Neural progenitor cell (in vitro differentiated cells): Measurements from ENCODE around the gene HNRNPLL. TPM values are rescaled to one million over a fixed set of nuclear protein-coding genes. Genes with fewer than 3 reads are reported as not detected.
A peak's percentile ranks its signal among the peaks of the same experiment; 100 is the strongest.

Source experiments
- DNase-seq: peaks from one replicate; pipeline ENCODE4 v3.0.0-alpha.2; 2016; ENCODE audit warnings: low spot score
- H2AFZ ChIP-seq: fragments of 200-600 bp; sonication (generic); replicated peaks from 2 replicates; pipeline ENCODE4 v1.6.1; 2016; ENCODE audit warnings: antibody characterized with exemption
- H3F3A ChIP-seq: fragments of 200-600 bp; sonication (generic); 2 replicates; pipeline ENCODE4 v1.6.1; 2016; ENCODE audit warnings: antibody characterized with exemption, low read depth
- H3K27ac ChIP-seq: fragments of 200-600 bp; sonication (generic); 2 replicates; pipeline ENCODE4 v1.5.1; 2016; ENCODE audit warnings: mild to moderate bottlenecking
- H3K27me3 ChIP-seq: fragments of 200-600 bp; sonication (generic); 2 replicates; pipeline ENCODE4 v1.6.1; 2016; ENCODE audit warnings: mild to moderate bottlenecking, moderate library complexity
- H3K36me3 ChIP-seq: fragments of 200-600 bp; sonication (generic); 2 replicates; pipeline ENCODE4 v1.5.1; 2016
- H3K4me1 ChIP-seq: fragments of 200-600 bp; sonication (generic); 2 replicates; pipeline ENCODE4 v1.6.1; 2016; ENCODE audit warnings: mixed run types
- H3K4me2 ChIP-seq: fragments of 200-600 bp; sonication (generic); 2 replicates; pipeline ENCODE4 v1.6.1; 2016
- H3K4me3 ChIP-seq: fragments of 200-600 bp; sonication (generic); 2 replicates; pipeline ENCODE4 v1.5.1; 2016
- H3K79me2 ChIP-seq: fragments of 200-600 bp; sonication (generic); 2 replicates; pipeline ENCODE4 v1.6.1; 2016; ENCODE audit warnings: low read depth
- H3K9ac ChIP-seq: fragments of 200-600 bp; sonication (generic); 2 replicates; pipeline ENCODE4 v1.6.1; 2016
- H3K9me3 ChIP-seq: fragments of 200-600 bp; sonication (generic); 2 replicates; pipeline ENCODE4 v1.5.1; 2016; ENCODE audit warnings: low read depth
- H4K20me1 ChIP-seq: fragments of 200-600 bp; sonication (generic); 2 replicates; pipeline ENCODE4 v1.6.1; 2016; ENCODE audit warnings: low read depth
- H3K27ac Mint-ChIP-seq: 3 replicates; pipeline ENCODE4 v1.8.0; 2021; ENCODE audit warnings: mixed read lengths
- H3K27me3 Mint-ChIP-seq: 2 replicates; pipeline ENCODE4 v1.8.0; 2022; ENCODE audit warnings: low read depth, mild to moderate bottlenecking, inconsistent platforms, moderate library complexity, mixed read lengths; ENCODE audit not compliant: insufficient read depth
- H3K36me3 Mint-ChIP-seq: 3 replicates; pipeline ENCODE4 v1.8.0; 2021; ENCODE audit warnings: mixed read lengths
- H3K4me1 Mint-ChIP-seq: 3 replicates; pipeline ENCODE4 v1.8.0; 2021; ENCODE audit warnings: mixed read lengths
- H3K4me3 Mint-ChIP-seq: 3 replicates; pipeline ENCODE4 v1.8.0; 2021; ENCODE audit warnings: mild to moderate bottlenecking, moderate library complexity, mixed read lengths
- H3K9me3 Mint-ChIP-seq: 3 replicates; pipeline ENCODE4 v1.8.0; 2020; ENCODE audit warnings: mixed read lengths
- EZH2 ChIP-seq: fragments of 200-600 bp; sonication (generic); IDR thresholded peaks from 2 replicates; pipeline ENCODE4 v1.6.1; 2017; ENCODE audit warnings: antibody characterized with exemption, mild to moderate bottlenecking, moderate library complexity
- EZH2phosphoT487 ChIP-seq: fragments of 200-600 bp; sonication (generic); IDR thresholded peaks from 2 replicates; pipeline ENCODE4 v1.6.1; 2017; ENCODE audit warnings: antibody characterized with exemption
- total RNA-seq: library from RNA; depleted of rRNA; stranded (reverse); fragments of >200 nt; gene quantifications from 2 replicates; pipeline ENCODE4 v1.2.3, GENCODE V29; 2015; ENCODE audit warnings: low replicate concordance
- TF ChIP-seq, protein P1 (sequence below): fragments of 200-600 bp; sonication (generic); IDR thresholded peaks from 2 replicates; pipeline ENCODE4 v1.5.1; 2017; ENCODE audit warnings: antibody characterized with exemption, mild to moderate bottlenecking

Gene HNRNPLL
- total RNA-seq, 1 donor from 2014 or later = 109 TPM

- no peaks in the 10 kb centered on the region for H3K36me3 ChIP-seq
- H4K20me1 ChIP-seq = peaks cover 63% of the 10 kb centered on the region
- TF ChIP-seq EZH2phosphoT487 = no peak
- no peak for TF ChIP-seq EZH2
- TF ChIP-seq, protein P1, sequence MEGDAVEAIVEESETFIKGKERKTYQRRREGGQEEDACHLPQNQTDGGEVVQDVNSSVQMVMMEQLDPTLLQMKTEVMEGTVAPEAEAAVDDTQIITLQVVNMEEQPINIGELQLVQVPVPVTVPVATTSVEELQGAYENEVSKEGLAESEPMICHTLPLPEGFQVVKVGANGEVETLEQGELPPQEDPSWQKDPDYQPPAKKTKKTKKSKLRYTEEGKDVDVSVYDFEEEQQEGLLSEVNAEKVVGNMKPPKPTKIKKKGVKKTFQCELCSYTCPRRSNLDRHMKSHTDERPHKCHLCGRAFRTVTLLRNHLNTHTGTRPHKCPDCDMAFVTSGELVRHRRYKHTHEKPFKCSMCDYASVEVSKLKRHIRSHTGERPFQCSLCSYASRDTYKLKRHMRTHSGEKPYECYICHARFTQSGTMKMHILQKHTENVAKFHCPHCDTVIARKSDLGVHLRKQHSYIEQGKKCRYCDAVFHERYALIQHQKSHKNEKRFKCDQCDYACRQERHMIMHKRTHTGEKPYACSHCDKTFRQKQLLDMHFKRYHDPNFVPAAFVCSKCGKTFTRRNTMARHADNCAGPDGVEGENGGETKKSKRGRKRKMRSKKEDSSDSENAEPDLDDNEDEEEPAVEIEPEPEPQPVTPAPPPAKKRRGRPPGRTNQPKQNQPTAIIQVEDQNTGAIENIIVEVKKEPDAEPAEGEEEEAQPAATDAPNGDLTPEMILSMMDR = no peak
- H3F3A ChIP-seq = peaks cover 32% of the 10 kb centered on the region
- H3K9me3 Mint-ChIP-seq = no peaks in the 10 kb centered on the region
- no peak overlapping the region for H2AFZ ChIP-seq
- peaks cover 34% of the 10 kb centered on the region for H3K4me1 Mint-ChIP-seq
- H3K4me3 Mint-ChIP-seq = peak overlapping the region; percentile 95
- peaks cover 22% of the 10 kb centered on the region for H3K4me1 ChIP-seq
- no peak overlapping the region for H3K27ac Mint-ChIP-seq
- peaks cover 7% of the 10 kb centered on the region for H3K36me3 Mint-ChIP-seq
- peaks cover 89% of the 10 kb centered on the region for H3K79me2 ChIP-seq
- DNase-seq = no peak
- peaks cover 9% of the 10 kb centered on the region for H3K27me3 Mint-ChIP-seq
- H3K9me3 ChIP-seq = no peaks in the 10 kb centered on the region
- H3K27ac ChIP-seq = peak overlapping the region; percentile 23
- no peaks in the 10 kb centered on the region for H3K27me3 ChIP-seq
- peak overlapping the region; percentile 95 for H3K4me3 ChIP-seq
- H3K9ac ChIP-seq = no peak overlapping the region
- peak overlapping the region; percentile 91 for H3K4me2 ChIP-seq
Observed at GRCh38 chr2:38598200-38598990, 4.3 kb downstream of the HNRNPLL start.

DNA sequence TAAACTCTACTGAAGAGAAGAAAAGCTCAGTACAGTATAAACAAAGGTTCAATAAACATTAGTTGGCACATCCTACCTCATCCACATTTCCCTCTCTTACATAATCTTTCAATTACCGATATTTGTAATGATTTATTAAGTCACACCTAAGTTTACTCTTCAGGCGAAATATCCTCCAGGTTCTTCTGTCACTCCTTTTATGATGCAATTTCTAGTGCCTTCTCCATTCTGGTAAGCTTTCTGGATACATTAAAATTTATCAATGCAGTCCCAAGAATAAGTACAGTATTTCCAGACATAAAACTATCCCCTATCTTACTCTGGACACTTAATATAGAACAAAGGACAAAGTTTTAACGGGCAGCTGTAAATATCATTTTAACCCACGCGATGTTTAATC, 5.6 kb downstream of the HNRNPLL start:
- Mint-ChIP-seq H3K27me3 (peaks cover 9% of the 10 kb centered on the region), H3K36me3 (peaks cover 12% of the 10 kb centered on the region), H3K27ac (no peak overlapping the region), H3K9me3 (no peaks in the 10 kb centered on the region), H3K4me3 (no peak overlapping the region), H3K4me1 (peaks cover 36% of the 10 kb centered on the region)
- Histone ChIP-seq H3K9ac (no peak overlapping the region), H3K79me2 (peaks cover 100% of the 10 kb centered on the region), H3K9me3 (no peaks in the 10 kb centered on the region), H3K4me2 (no peak overlapping the region), H3K4me1 (peaks cover 22% of the 10 kb centered on the region), H2AFZ (no peak overlapping the region), H3K27ac (no peak overlapping the region), H3K4me3 (no peak overlapping the region), H3K27me3 (no peaks in the 10 kb centered on the region), H4K20me1 (peaks cover 75% of the 10 kb centered on the region), H3K36me3 (no peaks in the 10 kb centered on the region), H3F3A (peaks cover 21% of the 10 kb centered on the region)
- TF ChIP-seq EZH2phosphoT487 = no peak
- no peak for TF ChIP-seq EZH2
- TF ChIP-seq, protein P1 = no peak
- no peak for DNase-seq

DNA sequence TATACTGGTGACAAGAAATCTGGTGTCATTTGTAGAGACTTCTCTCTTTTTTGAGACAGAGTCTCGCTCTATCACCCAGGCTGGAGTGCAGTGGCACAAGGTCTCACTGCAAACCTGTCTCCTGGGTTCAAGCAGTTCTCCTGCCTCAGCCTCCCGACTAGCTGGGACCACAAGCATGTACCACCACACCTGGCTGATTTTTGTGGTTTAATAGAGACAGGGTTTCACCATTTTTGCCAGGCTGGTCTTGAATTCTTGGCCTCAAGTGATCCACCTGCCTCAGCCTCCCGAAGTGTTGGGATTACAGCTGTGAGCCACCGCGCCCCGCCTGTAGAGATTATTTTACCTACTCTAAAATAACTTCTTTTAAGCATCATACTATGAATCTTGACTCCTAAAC, 6.5 kb downstream of the HNRNPLL start:
- Histone ChIP-seq H3K4me1 (peaks cover 22% of the 10 kb centered on the region), H3F3A (peaks cover 12% of the 10 kb centered on the region), H3K27me3 (no peaks in the 10 kb centered on the region), H3K36me3 (no peaks in the 10 kb centered on the region), H3K9ac (no peak overlapping the region), H3K79me2 (peaks cover 100% of the 10 kb centered on the region), H4K20me1 (peaks cover 75% of the 10 kb centered on the region), H2AFZ (no peak overlapping the region), H3K4me3 (no peak overlapping the region), H3K9me3 (no peaks in the 10 kb centered on the region), H3K27ac (no peak overlapping the region), H3K4me2 (no peak overlapping the region)
- H3K4me1 Mint-ChIP-seq = peaks cover 36% of the 10 kb centered on the region
- H3K27me3 Mint-ChIP-seq = peaks cover 9% of the 10 kb centered on the region
- H3K9me3 Mint-ChIP-seq = no peaks in the 10 kb centered on the region
- H3K27ac Mint-ChIP-seq = no peak overlapping the region
- peaks cover 14% of the 10 kb centered on the region for H3K36me3 Mint-ChIP-seq
- TF ChIP-seq, protein P1 = no peak
- no peak for TF ChIP-seq EZH2phosphoT487
- no peak for TF ChIP-seq EZH2
- H3K4me3 Mint-ChIP-seq = no peak overlapping the region
- DNase-seq = no peak
